NOMO-1 treated with dmso at 0.1 percent for 144 hours (cell line): Measurements from ENCODE around the gene CAPN5.

ENCODE experiments used
- DNase-seq: peaks from one replicate; lab custom pipeline; 2025; ENCODE audit not compliant: unreplicated experiment; lab: John Stamatoyannopoulos, UW

The CAPN5 gene

DNA sequence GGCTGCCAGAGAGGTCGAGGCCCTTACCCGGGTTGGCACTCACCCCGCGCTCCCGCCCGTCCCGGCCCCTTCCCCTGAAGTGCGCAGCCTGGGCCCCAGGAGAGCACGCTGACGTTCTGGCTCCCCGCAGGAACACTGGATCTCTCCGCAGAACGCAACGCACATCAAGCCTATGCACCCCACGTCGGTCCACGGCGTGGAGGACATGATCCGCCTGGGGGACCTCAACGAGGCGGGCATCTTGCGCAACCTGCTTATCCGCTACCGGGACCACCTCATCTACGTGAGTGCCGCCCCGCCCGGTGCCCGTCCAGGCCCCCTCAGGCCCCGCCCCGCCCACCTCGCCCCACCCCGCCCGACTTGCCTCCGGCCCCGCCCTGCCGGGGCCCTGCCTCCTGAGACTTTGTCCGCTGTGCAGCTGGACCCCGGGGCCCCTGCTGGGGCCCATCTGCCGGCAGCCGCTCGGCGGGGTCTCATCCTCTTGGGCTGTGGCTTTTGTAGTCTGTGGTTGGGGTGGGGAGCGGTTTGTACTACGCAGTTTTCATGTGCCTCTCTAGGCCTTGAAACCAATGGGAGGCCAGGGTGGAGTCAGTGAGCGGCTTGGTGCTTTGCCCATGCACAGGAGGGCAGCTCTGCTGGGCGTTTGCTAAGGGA, 81.0 kb downstream of the CAPN5 start:
- DNase-seq: peak; percentile 28

DNA sequence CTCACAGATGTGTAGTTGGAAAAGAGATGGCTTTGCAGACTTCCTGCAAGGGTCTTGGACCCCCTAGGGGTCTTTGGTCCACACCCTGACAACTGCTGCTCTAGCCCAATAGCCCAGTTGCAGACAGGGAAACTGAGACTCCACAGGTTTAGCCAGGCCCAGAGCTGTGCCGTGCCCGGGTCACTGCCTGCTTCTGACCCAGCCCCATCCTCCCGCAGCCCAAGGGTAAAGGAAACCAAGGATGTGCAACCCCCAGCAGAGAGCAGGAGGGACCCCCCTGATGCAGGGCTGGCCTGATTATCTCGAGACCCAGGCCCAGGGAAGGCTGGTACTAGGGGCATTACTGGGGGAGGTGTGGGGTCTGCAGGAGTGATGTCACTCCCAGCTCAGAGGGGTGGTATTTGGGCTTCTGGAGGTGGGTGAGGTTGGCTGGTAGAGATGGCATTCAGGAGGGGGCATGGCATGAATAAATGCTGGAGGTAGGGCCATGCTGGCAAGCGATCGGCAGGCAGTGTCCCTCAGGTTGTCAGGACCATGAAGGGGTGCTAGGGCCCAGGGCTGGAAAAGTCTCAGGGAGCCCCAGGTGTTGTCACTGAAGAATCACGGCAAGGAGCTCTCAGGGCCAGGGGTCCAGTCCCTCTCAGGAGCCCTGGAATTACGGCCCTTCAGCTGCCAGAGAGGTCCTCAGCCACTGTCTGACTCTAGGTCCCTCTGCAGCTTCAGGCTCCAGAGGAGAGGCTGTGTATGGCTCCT, 82.4 kb downstream of the CAPN5 start:
- DNase-seq: no peak

DNA sequence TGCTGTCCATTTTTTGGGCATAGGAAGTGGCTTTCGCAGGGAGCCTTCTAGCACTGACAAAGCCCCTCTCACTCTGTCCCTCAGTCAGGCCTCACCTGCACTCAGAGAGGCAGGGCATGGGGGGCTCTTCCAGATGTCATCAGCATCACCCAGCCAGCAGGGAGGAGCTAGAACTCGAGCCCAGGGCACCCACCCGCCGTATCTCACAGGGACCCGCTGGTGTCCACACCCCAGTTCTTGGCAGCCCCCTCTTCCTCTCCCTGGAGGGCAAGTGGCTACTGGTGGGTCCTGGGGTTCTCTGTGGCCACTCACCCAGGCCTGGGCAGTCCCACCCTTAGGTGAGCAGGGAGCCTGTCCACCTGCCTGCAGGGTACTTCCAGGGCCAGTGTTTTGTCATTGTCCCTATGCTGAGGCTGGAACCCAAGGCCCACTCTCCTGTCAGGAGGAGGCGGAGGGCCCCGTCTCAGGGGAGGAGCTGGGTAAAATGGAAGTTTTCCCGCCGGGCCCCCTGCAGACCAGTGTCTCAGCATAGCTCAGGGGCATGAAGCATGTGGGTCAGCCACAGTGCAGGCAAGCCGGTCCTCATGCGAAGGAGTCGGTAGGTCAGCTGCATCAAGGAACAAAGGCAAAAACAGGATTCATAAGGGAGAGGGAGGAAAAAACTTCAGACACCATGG, 83.1 kb downstream of the CAPN5 start:
- DNase-seq: no peak

DNA sequence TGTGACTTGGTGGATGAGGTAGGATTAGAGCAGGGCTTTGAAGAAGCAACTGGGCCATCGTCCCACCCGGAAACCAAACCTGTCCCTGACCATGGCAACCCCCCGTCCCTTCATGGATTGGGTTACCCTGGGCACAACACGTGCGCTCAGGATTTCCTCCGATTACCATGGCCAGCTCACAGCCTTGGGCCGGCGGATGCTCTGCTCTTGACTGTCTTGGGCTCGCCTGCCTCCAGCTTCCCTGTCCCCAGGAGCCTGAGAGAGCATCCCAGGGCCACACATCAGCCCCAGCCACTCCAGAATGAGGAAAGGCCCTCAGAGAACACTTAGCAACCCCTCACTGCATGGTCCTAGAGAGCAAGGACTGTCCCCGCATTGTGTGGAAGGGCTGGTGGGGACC, 84.1 kb downstream of the CAPN5 start:
- DNase-seq: no peak

DNA sequence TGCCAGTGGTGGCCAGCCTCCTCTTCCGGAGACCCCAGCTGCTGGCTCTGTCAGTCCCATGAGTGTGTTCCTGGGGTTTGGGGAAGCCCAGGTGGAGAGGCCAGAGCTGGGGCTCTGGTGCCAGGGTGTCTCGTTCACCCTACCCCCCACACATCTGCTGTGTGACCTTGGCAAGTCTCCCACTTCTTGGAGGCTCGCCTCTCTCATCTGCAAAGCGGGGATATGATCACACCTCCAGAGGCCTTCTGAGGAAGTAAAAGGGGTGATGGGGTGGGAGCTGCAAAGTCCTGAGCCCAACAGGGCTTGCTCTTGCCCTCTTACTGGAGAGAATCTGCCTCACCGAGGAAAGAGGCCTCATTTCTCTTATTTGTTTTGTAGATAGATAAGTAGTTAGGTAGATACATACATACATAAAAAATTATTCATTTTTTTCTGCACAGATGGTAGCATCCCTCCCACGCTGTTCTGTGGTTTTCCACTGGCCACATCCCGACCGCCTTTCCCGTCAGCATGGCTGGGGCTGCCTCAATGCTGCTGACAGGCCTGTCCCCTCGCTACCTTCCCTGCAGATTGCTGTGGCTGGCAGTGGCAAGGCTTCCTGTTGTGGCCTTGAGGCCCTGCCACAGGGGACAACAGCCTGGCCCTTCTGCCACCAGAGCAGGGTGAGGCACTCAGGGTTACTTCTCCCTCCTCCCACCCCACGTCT, 85.2 kb downstream of the CAPN5 start:
- no peak for DNase-seq

DNA sequence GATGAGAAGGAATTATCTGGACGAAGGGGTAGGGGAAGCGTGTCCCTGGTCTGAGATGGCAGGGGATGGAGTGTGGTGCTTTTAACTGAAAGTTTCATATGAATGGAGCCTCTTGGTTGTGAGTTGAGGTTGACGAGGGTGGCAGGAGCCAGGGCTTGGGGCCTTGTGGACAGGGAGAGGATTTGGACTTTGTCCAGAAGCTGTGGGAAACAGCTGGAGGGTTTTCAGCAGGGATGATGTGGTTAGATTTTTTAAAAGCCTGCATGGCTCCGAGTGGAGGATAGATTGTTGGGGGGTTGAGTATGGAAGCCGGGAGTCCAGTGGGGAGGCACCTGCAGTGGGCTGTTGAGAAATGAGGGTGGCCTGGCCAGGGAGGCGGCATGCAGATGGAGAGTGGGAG, 86.1 kb downstream of the CAPN5 start:
- DNase-seq: no peak

DNA sequence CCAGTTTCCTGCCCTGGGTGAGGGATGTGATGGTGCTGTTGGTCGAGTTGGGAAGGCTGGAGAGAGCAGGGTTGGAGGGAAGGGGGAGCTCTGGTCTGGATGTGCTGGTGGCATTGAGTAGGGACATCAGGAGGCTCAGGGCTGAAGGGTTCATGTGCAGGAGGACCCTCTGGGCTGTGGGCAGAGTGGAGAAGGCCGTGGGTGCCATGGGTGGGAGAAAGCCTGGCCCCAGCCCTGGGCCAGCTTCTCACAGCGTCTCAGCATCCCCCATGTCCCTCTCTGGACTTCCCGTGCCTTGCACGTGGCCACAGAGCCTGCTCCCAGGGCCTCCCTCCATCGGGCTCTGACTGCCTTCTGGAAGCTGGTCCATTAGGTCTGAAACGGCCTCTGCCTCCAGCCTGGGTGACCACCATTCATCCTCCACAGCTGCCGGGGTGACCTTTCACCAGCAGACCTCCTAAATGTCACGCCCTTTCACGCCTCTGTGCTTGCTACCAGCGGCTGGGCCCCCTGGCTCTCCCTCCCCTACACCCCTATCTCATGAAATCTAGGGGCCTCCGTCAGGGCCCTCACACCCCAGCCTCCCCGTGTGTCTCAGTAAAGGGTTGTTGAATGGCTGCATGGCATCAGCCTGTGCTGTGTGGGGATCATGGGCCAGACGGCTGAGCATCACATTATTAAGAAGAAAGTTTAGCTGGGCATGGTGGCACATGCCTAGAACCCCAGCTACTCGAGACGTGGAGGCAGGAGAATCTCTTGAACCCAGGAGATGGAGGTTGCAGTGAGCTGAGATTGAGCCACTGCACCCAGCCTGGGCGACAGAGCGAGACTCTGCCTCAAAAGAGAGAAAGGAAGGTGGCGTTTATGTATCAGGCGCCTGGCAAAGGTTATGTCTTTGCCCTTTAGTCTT, 86.8 kb downstream of the CAPN5 start:
- no peak for DNase-seq

DNA sequence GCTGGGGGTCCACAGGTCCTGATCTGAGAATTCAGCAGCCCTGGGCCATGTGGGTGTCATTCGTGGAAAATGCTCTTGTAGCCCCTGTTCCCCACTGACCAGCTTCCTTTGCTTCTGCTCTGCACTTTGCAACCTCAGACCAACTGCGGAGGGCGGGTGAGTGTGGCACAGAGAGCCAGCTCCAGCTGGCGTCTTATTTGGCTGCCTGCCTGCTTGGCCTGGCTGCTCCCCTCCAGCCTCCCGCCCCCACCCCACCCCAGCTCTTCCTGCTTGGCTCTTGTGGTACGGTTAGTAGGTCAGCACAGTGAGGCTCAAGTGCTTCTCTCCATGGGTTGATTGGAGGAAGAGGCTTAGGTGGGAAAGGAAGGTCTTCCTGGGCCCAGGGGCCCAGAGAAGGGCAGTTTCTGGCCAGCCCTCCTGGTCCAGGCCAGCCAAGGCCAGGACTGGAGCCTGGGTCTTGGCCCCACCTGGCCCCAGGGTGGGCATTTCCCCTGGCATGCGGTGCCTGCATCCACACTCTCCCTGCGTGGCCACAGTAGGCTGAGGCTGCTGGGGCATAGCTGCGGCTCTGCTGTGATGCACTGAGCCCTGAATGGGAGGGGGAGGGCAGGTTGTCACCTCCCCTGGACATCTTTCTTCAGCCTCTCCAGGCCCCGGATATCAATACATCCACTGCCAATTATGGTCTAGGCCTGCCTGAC, 87.8 kb downstream of the CAPN5 start:
- no peak for DNase-seq

DNA sequence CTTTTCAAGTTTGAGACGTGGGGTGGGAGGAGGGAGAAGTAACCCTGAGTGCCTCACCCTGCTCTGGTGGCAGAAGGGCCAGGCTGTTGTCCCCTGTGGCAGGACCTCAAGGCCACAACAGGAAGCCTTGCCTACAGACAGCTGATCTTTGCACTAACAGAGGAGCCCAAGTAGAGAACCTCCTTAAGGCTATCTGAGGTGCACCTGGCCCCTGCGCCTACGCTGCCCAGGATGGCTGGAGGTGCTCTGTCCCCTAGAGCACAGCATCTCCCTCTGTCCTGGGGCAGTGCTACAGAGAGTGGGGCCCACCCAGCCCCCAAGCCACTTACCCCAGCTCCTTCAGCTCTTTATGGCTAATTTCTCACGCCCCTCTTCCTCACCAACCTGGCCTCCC, 88.3 kb downstream of the CAPN5 start:
- no peak for DNase-seq

DNA sequence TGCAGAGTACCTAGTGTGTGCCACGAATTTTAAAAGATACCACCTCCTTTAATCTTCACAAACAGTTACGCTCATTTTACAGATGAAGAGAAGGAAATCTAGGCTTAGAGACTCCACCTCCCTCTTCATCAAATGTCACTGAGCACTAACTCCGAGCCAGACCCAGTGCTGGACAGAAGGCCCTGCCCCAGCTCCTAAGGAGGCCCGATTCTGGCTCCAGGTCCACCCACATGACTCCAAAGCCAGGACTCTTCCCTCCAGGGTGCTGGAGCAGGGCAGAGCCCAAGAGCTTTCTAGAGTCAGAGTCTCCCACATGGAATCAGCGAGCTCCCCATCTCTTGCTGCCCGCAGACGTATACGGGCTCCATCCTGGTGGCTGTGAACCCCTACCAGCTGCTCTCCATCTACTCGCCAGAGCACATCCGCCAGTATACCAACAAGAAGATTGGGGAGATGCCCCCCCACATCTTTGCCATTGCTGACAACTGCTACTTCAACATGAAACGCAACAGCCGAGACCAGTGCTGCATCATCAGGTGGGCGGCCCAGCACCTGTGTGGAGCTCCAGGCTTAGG, 88.9 kb downstream of the CAPN5 start:
- DNase-seq: no peak

DNA sequence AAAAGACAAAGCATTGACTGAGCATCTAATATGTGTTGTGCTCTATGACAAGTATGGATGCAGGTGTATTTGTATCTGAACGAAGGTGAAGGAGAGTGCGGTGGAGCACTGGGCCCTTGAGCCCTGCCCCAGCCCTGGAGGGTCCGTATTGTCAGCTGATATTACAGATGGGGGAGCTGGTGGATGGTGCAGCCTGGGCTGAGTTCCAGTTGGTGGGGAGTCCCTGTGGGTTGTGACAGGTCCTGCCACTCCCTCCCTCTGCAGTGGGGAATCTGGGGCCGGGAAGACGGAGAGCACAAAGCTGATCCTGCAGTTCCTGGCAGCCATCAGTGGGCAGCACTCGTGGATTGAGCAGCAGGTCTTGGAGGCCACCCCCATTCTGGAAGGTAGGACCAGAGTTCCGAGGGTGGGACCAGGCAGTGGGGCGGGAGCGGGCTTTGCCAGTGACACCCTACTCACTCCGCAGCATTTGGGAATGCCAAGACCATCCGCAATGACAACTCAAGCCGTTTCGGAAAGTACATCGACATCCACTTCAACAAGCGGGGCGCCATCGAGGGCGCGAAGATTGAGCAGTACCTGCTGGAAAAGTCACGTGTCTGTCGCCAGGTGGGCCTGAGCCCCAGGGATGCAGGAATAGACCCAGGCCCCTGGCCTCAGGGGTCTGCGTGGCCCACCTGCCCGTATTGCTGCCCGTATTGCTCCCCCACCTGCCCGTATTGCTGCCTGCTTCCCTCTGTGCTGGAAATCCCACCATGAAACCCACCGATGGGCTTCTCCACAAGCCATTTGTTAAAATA, 89.8 kb downstream of the CAPN5 start:
- DNase-seq: no peak

DNA sequence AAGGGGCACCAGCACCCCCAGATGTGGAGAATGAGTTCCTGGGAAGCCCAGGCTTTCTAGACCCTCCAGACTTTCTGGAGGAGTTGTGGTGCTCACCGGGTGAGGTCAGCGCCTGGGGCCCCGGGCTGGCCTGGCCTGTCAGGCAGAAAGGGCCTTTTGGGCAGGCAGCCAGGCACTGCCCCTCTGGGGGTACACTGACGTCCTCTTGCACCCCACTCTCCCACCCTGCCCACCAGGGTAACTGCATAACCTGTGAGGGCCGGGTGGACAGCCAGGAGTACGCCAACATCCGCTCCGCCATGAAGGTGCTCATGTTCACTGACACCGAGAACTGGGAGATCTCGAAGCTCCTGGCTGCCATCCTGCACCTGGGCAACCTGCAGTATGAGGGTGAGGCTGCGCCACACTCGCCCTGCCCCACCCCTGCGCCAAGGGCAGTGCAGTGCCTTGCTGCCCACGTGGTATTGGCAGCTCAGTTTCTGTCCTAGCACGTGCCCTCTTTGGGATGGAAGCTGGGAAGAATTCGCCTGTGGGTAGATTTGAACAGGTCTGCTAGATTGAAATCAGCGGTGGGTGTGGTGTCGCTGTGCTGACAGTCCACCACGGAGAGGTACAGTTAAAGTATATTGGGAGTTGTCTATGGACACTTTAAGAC, 91.4 kb downstream of the CAPN5 start:
- no peak for DNase-seq

DNA sequence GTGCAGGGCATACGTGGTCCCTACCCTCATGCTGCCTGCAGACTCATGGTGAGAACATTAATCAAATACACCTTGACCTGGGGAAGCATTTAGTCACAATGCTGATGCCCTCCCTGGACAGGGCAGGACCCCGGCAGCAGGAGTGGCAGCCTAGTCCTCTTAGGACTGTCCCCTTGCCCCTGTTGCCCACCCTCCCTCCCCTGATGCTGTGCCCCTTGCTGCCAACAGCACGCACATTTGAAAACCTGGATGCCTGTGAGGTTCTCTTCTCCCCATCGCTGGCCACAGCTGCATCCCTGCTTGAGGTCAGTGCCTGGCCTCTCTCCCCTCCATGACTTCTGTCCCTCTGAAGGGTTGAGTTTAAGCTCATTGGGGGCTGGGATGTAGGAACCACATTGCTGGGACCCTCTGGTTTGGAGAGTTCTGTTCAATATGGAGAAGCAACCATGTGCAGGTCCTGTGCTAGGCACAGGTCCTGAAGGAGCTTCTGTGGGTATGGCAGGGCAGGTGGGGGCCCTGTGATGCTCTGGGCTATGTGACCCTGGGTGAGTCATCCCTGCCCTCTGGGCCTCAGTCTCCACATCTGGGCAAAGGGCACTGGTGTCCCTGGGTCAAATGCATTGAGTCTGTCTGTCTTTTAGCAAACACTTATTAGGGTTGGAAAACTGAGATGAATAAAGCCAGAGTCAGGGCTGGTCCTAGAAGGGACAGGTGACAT, 92.6 kb downstream of the CAPN5 start:
- DNase-seq: no peak

DNA sequence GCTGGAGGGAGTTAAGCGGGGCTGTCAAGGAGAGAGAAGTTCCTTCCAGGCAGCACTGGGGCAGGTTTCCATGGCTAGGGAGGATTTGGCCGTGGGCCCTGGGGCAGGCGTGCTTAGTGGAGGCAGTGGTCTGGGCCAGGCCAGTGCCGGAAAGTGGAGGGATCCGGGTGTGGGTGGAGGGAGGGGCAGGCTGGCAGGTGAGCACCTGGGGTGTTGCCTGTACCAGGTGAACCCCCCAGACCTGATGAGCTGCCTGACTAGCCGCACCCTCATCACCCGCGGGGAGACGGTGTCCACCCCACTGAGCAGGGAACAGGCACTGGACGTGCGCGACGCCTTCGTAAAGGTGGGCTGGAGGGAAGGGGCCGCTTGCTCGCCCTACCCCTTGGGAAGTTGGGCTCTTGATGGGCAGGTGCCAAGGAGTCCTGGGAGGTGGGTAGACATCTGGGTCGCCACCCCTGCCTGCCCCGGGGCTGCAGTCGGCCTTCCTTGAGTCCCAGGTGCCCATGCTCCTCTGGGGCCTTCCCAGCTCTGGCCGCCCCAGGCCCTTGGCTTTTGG, 93.2 kb downstream of the CAPN5 start:
- DNase-seq: no peak

DNA sequence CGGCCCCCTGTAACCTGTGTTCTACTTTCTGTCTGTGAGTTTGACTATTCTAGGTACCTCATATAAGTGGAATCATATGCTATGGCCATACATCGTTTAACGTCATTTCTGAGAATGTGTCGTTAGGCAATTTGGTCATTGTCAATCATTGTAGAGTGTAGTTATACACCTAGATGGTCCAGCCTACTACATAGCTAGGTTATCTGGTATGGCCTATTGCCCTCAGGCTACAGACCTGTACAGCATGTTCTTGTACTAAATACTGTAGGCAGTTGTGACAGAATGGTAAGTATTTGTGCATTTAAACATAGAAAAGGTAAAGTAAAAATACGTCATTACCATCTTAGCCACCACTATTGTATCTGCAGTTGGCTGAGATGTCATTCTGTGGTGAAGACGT, 96.5 kb downstream of the CAPN5 start:
- no peak for DNase-seq

DNA sequence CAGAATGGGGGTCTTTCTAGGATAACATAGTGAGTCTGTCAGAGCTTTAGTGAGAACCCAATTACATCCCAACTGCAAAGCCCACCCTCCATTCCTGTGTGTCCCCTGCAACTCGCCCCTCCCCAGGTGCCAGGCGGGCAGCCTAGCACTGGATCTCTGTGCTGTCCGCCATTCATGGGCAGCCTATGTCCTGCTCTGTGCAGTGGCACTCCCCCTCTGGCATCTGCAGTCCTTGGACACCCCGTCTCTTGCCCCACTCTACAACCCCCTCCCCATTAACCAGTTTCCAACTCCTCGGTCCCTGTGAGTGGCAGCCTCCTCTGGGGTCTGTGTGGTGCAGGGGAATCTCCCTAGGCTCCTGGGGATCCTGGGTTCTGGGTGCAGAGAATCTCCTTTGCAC, 98.3 kb downstream of the CAPN5 start:
- no peak for DNase-seq

DNA sequence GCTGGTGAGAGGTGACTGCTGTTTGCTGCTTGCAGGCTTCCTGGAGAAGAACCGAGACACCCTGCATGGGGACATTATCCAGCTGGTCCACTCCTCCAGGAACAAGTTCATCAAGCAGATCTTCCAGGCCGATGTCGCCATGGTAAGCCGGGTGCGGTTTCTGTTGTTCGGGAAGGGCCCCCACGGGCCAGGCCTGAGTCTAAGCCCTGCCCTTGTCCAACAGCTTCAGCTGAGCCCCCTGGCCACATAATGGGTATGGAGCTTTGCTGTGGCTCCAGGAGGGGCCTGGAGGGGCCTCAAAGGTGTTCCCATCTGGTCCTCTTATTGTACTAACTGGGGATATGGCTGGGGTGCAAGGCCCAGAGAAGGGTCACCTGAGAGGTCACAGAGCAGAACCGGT, 99.2 kb downstream of the CAPN5 start:
- DNase-seq: no peak
